Middle frontal gyrus (tissue), 1 donor: ENCODE data around the gene MUC7.
"Not testable (repeated sequence)": the region's sequence is repeated elsewhere in the genome, so short reads cannot be mapped to it uniquely, and the experiment has no call there.

Source experiments
- DNase-seq: peaks from one replicate; pipeline ENCODE4 v3.0.0-alpha.2; 2015; ENCODE audit warnings: low spot score; ENCODE audit errors: extremely low spot score

The MUC7 gene

DNA sequence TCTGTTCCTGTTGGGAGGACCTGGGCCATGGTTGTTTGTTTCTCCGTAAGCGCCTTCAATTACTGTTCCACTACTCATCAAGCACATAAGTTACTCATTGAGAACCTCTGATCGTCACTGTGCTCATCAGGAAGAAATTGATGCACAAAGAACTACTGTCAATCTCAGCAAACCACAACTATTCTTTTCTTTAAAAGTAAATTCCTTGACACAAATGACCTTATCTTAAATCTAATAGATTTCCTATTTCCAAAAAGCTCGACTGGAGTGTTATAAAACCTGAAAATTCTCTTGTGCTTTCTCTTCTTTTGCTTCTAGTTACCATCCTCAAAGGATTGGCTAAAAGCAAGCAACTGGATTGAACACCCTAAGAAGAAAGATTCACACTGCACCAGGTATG lies at the start of gene MUC7:
TSS of gene MUC7 (plus strand) at position 301 of the 400 bp plus-strand sequence. CDS start 1,825 bp downstream, outside the sequence.
- no peak for DNase-seq

DNA sequence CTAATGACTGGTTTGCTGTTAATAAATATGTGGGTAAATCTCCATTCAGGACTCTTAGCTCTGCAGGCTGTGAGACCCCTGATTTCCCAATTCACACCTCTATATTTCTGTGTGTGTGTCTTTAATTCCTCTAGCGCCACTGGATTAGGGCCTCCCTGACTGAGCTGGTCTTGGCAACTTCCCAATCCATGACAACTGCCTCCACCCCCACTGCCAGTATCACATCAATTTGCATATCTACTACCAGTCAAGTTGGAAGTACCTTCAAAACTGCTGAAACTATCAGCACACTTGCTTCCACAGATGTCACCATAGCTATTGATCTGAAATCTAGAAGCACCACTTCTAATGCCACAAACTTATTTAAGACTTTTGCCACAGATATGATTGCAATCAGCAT lies 46.7 kb upstream of the MUC7 start:
- no peak for DNase-seq

DNA sequence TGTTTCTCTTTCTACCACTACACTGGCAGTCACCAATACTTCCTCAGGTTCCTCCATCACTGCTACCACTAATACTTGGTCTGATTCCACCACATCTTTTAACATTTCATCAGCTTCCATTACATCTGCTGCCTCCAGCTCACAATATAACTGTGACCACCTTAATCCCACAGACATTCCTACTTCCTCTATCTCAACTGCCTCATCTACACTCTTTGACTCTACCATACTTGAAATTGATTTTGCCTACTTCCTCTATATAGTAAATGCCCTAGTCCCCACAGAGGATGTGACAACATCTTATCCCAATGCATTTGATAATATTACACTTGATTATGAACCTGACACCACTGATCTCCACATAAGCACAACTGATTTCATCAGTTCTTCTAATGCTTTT lies 45.2 kb upstream of the MUC7 start:
- DNase-seq: no peak

DNA sequence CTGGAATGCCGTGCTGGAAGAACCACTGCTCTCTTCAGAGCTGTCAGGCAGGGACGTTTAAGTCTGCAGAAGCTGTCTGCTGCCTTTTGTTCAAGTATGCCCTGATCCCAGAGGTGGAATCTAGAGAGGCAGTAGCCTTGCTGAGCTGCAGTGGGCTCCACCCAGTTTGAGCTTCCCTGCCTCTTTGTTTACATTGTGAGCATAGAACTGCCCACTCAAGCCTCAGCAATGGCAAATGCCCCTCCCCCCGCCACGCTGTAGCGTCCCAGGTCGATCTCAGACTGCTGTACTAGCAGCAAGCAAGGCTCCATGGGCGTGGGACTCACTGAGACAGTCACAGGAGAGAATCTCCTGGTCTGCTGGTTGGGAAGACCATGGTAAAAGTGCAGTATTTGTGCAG lies 34.8 kb upstream of the MUC7 start:
- no peak for DNase-seq

DNA sequence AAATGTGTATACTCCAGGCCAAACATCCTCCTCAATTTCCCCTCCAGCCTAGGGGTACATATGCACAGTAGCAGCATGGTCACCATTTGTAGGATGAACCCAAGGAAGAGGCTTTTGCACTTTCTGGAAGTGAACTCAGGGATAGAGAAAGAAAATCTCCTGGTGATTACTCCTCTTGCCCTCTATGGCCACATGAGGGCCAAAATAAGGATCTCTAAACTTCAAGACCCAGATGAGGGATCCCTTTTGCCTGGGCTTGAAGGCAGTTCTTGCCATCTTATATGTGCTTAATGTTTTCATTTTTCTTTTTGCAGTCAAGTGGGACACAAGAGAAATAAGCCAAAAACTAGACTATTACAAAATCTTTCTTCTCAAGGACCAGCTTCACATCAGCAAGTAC lies 29.5 kb upstream of the MUC7 start:
- DNase-seq: no peak

DNA sequence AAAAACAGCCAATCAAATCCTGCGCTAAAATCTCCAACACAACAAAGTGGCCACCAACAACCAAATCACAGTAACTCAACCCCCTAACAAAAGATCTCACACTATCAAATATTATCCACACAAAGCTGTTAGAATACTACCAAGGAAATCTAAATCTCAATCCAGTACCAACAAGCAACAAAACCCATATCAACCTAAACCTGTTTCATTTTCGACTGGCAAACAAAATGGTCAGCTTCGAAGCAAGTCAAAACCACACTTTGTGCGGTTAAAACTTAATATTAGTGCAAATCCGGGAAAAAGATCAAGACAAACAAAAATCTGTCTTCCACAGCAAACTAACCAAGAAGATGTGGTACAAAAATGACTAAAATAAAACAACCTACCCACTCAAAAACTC lies 28.7 kb upstream of the MUC7 start:
- no peak for DNase-seq

DNA sequence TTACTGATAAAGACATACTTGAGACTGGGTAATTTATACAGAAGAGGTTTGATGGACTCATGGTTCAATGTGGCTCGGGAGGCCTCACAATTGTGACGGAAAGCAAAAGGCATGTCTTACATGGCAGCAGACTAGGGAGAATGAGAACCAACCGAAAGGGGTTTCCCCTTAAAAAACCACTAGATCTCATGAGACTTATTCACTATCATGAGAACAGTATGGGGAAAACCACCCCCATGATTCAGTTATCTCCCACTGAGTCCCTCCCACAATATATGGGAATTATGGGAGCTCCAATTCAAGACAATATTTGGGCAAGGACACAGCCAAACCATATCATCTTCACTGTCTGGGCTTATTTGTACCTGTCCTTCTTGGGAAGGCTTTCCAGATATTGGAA lies 22.8 kb upstream of the MUC7 start:
- DNase-seq: no peak

DNA sequence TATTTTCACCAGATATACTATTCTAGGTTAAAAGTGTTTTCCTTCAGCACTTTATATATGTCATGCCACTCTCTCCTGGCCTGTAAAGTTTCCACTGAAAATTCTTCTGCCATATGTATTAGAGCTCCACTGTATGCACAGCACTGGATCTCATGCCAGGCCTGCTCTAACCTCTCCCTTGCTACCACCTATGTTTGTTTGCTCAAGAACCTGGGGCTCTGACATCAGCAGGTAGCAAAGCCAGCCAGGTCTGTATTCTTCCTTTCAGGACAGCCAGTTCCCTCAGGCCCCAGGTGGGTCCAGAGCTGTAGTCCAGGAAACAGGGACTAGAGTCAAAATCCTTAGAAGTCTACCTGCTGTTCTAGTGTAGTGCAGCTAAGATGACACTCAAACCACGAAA lies 19.1 kb upstream of the MUC7 start:
- no peak for DNase-seq

DNA sequence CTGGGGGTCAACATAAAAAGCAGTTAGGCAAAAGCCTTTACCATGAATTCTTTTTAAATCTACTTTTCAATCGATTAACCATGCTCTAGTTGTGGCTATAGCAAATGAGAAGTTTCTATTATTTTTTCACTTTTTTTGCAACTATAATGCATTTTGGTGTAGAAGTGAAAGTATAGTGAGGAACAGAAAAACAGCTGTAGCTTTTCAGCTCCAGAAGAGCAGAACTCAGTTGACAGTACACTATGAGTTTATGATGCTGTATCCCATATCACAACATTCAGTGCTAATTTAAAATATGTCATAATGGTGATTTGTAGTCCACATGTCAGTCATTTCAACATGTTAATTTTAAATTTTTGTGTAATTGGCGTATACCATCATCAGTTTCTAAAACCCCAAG lies 8.7 kb upstream of the MUC7 start:
- DNase-seq: no peak

DNA sequence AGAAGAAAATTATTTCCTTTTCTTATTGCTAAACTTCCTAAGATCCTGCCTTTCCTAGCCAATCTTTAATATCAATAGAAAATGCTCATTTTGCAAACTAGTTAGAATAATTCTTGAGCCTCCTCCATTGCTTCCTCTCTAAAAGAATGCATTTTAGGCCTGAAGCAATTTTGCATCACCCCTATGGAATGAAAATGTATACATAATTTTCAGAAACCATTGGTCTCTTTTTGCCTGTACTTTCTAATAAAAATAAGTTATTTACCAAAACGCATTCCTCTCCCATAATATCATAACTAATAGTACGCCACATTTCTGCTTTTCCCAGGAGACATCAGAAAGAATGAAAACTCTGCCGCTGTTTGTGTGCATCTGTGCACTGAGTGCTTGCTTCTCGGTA lies 1.7 kb downstream of the MUC7 start:
- no peak for DNase-seq

DNA sequence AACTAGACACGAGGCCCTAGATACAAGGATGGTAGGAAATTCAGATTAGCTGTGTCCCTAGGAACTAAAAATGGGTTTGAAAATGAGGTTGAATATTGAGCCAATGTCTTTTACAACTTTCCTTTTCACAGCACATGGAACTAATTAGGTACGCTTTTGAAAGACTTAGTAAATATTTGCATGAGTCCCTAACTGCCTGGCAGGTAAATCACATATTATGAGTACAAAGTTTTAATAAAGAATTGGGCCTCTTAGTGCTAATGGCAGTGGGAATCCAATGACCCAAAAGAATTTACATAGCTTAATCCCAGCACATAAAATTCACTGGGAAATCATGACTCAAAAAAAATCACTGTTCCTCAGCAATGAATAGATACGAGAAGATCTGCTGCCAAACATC lies 16.8 kb downstream of the MUC7 start:
- DNase-seq: no peak

DNA sequence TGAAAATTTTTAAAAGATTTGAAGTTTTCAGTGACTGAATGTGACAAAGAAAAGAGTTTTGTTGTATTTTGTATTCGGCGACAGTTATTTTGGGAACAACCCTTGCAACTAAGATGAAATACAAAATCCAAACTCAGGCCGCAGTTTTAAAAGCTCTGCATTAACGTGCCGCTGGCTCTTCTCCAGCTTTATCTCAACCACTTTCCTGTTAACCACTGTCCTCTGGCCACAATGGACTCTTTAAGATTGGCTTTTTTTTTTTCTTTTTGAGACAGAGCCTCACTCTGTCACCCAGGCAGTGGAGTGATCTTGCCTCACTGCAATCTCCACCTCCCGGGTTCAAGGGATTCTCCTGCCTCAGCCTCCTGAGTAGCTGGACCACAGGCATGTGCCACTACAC lies 24.2 kb downstream of the MUC7 start:
- DNase-seq: no peak

DNA sequence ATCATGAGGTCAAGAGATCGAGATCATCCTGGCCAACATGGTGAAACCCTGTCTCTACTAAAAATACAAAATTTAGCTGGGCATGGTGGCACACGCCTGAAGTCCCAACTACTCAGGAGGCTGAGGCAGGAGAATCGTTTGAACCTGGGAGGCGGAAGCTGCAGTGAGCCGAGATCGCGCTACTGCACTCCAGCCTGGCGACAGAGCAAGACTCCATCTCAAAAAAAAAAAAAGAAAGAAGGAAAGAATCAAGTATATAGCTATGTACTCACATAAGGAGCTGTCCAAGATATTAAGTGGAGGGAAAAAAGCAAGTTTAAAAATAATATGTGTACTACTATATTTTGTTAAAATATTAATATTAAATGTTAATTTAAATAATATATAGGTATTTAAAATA lies 29.8 kb downstream of the MUC7 start:
- not testable (repeated sequence) for DNase-seq

DNA sequence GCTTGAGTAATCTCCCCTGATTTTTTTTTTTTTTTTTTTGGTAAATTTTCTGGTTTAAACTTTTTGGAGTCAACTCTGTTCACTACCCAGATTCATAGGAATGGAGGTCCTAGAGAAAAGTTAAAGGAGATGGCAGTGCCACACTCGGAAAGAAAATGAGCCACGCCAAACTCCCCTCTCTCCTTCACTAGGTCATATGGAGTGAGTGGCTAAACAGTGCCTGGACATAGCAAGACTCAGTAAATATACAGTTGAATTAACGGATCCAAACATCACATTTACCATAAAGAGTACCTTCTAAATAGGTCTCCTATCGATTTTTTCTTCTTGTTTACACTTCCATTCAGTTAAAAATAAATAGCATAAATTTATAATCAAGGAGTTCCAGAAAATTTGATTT lies 32.7 kb downstream of the MUC7 start:
- DNase-seq: no peak

DNA sequence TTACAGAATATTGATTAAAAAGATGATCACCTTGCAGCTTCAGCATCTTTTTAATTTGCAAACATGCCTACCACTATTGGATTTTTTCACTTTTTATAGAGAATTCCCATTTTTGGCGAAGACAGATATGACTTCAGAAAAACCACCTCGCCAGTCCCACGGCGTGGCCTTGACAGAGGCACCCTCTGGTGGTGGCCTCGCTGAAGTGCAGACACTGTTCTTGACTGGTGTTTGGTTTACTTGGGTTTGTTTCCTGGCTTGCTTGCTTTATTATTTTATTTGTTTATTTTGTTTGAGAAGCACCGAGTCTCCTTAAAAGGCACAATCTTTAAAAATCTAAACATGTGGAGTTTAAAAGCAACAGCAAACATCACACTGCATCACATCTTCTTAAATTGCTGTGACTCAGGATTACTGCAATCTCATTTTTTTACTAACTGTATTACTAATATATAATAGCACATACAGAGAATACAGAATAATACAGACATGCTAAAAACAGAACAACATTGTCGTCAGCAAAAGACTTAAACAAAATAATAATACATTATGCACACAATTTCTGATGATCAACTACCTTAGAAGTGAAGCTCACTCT lies 33.3 kb downstream of the MUC7 start:
- DNase-seq: peak; percentile 14

DNA sequence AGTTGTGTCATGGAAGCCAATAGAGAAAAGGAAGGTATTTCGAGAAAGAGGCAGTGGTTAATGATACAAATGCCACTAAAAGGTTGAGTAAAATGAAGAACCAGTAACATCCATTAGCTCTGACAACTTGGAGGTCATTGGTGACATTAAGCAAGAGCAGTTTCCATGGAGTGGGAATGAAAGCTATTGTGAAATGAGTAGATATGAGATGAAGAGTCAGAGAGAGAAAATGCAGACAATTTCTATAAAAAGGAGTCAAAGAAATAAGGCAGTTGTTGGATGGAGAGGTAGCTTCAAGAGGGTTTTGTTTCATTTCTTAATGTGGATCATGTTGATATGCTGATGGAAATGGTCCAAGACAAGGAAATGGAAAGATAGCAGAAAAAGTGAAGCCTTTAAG lies 36.8 kb downstream of the MUC7 start:
- DNase-seq: no peak

DNA sequence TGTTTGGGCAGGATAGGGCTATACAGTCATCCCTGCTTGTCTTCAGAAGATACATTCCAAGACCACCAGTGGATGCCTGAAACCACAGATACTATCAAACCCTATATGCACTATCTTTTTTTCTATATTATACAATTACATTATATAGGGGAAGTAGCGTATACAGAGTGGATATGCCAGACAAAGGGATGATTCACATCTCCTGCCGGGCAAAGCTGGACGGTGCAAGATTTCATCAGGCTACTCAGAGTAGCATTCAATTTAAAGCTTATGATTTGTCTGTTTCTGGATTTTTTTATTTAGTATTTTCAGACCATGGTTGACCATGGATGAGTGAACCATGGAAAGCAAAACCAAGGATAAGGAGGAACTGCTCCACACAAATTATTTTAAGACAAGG lies 39.4 kb downstream of the MUC7 start:
- no peak for DNase-seq

DNA sequence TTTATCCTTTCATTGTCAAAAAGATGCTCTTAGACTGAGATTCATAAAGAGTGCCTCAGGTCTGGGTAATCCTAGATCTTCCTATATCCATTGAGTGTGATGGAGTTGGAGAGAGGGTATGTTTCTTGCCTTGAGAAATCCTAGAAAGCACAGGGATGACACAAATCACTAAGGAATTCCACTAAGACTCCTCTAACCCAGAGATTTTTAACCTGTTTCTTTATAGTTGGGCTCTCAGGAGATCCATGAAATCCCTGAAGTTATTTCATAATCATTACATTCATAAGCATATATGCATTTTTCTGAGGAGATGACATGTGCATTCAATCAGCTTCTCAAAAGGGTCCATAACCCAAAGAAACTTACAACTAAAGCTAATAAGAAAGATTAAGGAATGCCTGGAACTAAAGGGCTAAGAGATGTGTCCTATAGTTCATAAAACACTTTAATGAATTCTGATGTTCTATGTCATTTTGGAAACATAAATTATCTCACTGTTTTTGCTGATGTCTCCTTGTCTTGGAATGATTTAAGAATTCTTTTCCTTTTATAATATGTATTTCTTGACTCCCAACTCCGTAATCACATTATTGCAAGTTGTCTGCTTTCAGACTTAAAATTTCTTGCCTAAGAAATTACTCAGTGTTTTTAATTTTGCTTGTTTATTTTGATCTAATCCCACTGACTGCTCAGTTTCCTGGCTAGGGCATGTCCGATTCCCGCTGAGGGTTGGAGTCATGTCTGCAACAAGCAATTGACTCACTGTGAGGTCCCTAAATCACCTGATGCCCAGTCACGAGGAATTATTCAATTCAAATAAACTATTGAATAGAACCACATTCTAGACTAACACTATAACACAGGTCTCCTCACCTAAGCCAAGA lies 43.6 kb downstream of the MUC7 start:
- DNase-seq: no peak

DNA sequence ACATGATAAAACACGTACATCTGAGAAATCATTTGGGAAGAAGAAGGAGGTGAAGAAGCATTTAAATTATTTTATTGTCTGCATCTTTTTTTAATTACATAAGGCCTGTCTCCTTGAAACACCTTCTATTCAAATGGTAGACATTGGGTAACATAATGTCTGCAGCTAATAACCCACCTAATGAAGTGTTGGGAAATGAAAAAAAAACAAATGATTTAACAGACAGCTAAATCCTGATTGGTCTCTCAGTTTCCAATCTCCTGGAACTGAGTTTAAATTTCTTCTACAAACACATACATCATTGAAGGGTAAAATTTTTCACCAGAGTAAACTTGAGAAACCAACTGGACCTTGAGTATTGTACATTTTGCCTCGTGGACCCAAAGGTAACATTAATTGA lies 46.3 kb downstream of the MUC7 start, which contains the start of gene AMTN:
TSS of gene AMTN (plus strand) at position 301 of the 400 bp plus-strand sequence. CDS start 209 bp downstream, outside the sequence.
- no peak for DNase-seq

DNA sequence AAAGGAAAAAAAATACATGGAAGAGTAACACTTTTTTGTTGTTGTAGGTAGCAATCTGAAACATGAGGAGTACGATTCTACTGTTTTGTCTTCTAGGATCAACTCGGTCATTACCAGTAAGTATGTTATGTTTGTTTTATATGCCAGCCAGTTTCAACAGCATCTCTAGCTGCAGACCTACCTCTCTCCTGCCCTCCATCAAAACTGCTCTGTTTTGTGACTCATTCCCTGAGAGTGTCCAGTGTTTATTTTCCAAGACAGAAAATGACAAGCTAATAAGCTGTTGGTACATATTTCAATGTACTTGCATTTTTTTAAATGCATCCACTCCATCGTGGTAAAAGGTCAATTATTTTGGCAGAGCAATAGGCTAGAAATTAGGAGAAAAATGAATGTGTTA lies 46.7 kb downstream of the MUC7 start:
- no peak for DNase-seq

DNA sequence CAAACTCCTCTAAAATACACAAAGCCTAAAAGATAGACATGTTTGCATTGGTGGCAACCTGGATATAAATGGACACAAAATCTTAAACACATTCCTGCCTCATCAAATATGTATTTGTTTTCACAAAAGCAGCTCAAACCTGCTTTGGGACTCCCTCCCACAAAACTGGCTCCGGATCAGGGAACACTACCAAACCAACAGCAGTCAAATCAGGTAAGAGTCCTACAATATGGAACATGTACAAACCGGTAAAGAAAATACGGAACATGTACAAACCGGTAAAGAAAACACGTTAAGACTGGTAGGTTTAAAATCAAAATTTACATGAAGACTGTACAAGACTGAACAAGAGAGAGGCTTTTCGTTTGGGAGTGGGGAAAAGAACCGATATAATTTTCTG lies 50.6 kb downstream of the MUC7 start:
- no peak for DNase-seq

DNA sequence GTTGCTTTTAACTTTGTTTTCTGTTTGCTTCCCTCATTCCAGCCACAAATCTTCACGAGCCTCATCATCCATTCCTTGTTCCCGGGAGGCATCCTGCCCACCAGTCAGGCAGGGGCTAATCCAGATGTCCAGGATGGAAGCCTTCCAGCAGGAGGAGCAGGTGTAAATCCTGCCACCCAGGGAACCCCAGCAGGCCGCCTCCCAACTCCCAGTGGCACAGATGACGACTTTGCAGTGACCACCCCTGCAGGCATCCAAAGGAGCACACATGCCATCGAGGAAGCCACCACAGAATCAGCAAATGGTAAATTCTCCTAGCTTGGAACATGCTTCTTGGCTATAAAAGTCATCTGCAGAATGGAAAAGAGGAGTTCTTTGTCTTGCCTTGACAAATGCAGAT lies 59.0 kb downstream of the MUC7 start:
- DNase-seq: no peak

DNA sequence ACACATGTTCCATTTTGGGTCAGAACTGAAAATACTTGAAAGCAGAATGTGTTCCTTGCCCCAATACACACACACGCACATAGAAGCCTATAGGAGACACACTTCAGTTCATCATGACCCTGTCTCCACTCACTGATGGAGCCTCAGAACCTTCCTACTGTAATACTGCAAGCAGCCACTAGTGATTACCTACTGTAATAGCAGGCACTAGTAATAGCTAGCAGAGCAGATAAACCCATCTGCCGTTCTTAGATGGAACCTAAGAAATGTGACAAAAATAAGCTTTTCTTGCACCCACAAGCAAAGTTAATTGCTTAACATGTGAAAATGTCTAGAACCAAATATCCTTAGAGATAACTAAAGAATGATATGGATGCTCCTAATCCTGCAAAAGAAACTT lies 60.0 kb downstream of the MUC7 start:
- no peak for DNase-seq
